K562 (cell line): ENCODE results near the gene GIMAP8. TPM values are rescaled to one million over a fixed set of nuclear protein-coding genes. Genes with fewer than 3 reads are reported as not detected.
A peak's percentile ranks its signal among the peaks of the same experiment; 100 is the strongest.

Experiments used
- C11orf30 ChIP-seq: fragments of 450-650 bp; IDR thresholded peaks from 2 replicates; pipeline ENCODE4 v1.6.1; 2016; ENCODE audit warnings: low read depth, mild to moderate bottlenecking
- COPS2 ChIP-seq: fragments of 450-650 bp; conservative IDR thresholded peaks from 2 replicates; pipeline ENCODE4 v1.6.1; 2016; ENCODE audit warnings: mild to moderate bottlenecking, moderate library complexity
- ETS2 ChIP-seq: IDR thresholded peaks from 2 replicates; pipeline ENCODE4 v1.6.1; 2016; ENCODE audit warnings: borderline replicate concordance, missing genetic modification characterization, mild to moderate bottlenecking, moderate library complexity, missing compliant biosample characterization; ENCODE audit not compliant: poor library complexity, severe bottlenecking
- FOXA3 ChIP-seq, 2 experiments: fragments of 450-650 bp in 1 of 2; sonication (generic) in 1 of 2; formaldehyde crosslinking; IDR thresholded peaks in 1 of 2; conservative IDR thresholded peaks in 1 of 2; 2 replicates each; pipeline versions ENCODE4 v1.4.0 to v1.8.0; 2020 to 2022; ENCODE audit warnings: mild to moderate bottlenecking in 2 of 2, missing genetic modification reagents in 1 of 2
- GABPA ChIP-seq: fragments of 200-800 bp; sonication (Bioruptor generic); conservative IDR thresholded peaks from 2 replicates; pipeline ENCODE4 v1.6.1; 2016; ENCODE audit warnings: low read depth, missing genetic modification characterization, missing compliant biosample characterization
- GABPB1 ChIP-seq: sonication (generic); formaldehyde crosslinking; IDR thresholded peaks from 2 replicates; pipeline ENCODE4 v1.8.0; 2022; ENCODE audit warnings: mild to moderate bottlenecking, missing genetic modification reagents
- HMGN3 ChIP-seq: IDR thresholded peaks from 2 replicates; pipeline ENCODE4 v1.6.1; 2011; ENCODE audit warnings: borderline replicate concordance, low read depth, mild to moderate bottlenecking, mixed read lengths, low read length; ENCODE audit not compliant: insufficient read length; ENCODE audit errors: extremely low read depth
- HNRNPUL1 ChIP-seq: fragments of 200-400 bp; formaldehyde crosslinking; IDR thresholded peaks from 2 replicates; pipeline ENCODE4 v1.6.1; 2017; ENCODE audit warnings: low read length
- MEF2A ChIP-seq: IDR thresholded peaks from 2 replicates; pipeline ENCODE4 v1.6.1; 2011; ENCODE audit warnings: low read depth, mild to moderate bottlenecking, low read length, moderate library complexity; ENCODE audit not compliant: control insufficient read depth
- MTA2 ChIP-seq: fragments of 450-650 bp; IDR thresholded peaks from 2 replicates; pipeline ENCODE4 v1.6.1; 2016; ENCODE audit warnings: low read depth
- MYNN ChIP-seq, 2 experiments: sonication (generic); formaldehyde crosslinking in 1 of 2; IDR thresholded peaks; 2 replicates each; pipeline versions ENCODE4 v1.5.0 to v1.6.1; 2016 to 2020; ENCODE audit warnings: antibody characterized with exemption in 1 of 2, missing genetic modification reagents in 1 of 2
- NCOA1 ChIP-seq: fragments of 450-650 bp; IDR thresholded peaks from 2 replicates; pipeline ENCODE4 v1.6.1; 2016; ENCODE audit warnings: low read depth
- POU5F1 ChIP-seq: fragments of 150-350 bp; IDR thresholded peaks from 2 replicates; pipeline ENCODE4 v1.6.1; 2014; ENCODE audit warnings: borderline replicate concordance, low read length, low read depth, mild to moderate bottlenecking; ENCODE audit not compliant: partially characterized antibody
- SIN3A ChIP-seq, 2 experiments: fragments of 150-350 bp in 1 of 2; IDR thresholded peaks; 2 replicates each; pipeline ENCODE4 v1.6.1; 2011 to 2016; ENCODE audit warnings: borderline replicate concordance in 2 of 2, low read depth in 2 of 2, low read length in 2 of 2, mild to moderate bottlenecking in 2 of 2, moderate library complexity in 2 of 2; ENCODE audit not compliant: control insufficient read depth in 1 of 2
- SIN3B ChIP-seq: fragments of 450-650 bp; IDR thresholded peaks from 2 replicates; pipeline ENCODE4 v1.6.1; 2017; ENCODE audit warnings: low read depth, mild to moderate bottlenecking, moderate library complexity
- SMAD1 ChIP-seq: fragments of 150-350 bp; IDR thresholded peaks from 2 replicates; pipeline ENCODE4 v1.6.1; 2014; ENCODE audit warnings: low read length, low read depth; ENCODE audit not compliant: partially characterized antibody
- SMARCB1 ChIP-seq: IDR thresholded peaks from 2 replicates; pipeline ENCODE4 v1.6.1; 2011; ENCODE audit warnings: improper control_type of control experiment, low read depth; ENCODE audit not compliant: insufficient read length
- TSHZ1 ChIP-seq: fragments of 250-450 bp; sonication (Bioruptor Pico); IDR thresholded peaks from 2 replicates; pipeline ENCODE4 v1.4.0; 2020; ENCODE audit warnings: mild to moderate bottlenecking, moderate library complexity
- ZNF24 ChIP-seq: fragments of 450-650 bp; IDR thresholded peaks from 2 replicates; pipeline ENCODE4 v1.6.1; 2016
- ZNF398 ChIP-seq: fragments of 250-450 bp; sonication (Bioruptor Pico); IDR thresholded peaks from 2 replicates; pipeline ENCODE4 v1.8.0; 2021; ENCODE audit warnings: moderate library complexity, mild to moderate bottlenecking, inconsistent platforms
- ZNF431 ChIP-seq: sonication (generic); formaldehyde crosslinking; IDR thresholded peaks from 2 replicates; pipeline ENCODE4 v1.8.0; 2022; ENCODE audit warnings: mild to moderate bottlenecking, missing genetic modification reagents
- ZNF668 ChIP-seq: fragments of 250-450 bp; sonication (Bioruptor Pico); IDR thresholded peaks from 2 replicates; pipeline ENCODE4 v1.8.0; 2022; ENCODE audit warnings: mild to moderate bottlenecking, inconsistent platforms
- ZNF77 ChIP-seq: fragments of 250-450 bp; sonication (Bioruptor Pico); IDR thresholded peaks from 2 replicates; pipeline ENCODE4 v1.5.0; 2020
- ZNF785 ChIP-seq: fragments of 250-450 bp; sonication (Bioruptor Pico); IDR thresholded peaks from 2 replicates; pipeline ENCODE4 v1.4.0; 2020; ENCODE audit warnings: mild to moderate bottlenecking
- polyA plus RNA-seq, 8 experiments: library from polyadenylated mRNA; depleted of rRNA in 4 of 8; stranded (reverse) in 5 of 8; unstranded in 3 of 8; fragments of >200 nt; fragmentation: Nextera tagmentation in 2 of 8; fragmentation: Illumina TruSeq in 1 of 8; extraction: Ambion mirVana in 2 of 8; extraction: Trizol in 1 of 8; gene quantifications; 2 replicates each; pipeline versions ENCODE4 v1.2.1 to v1.2.3, GENCODE V29; 2011 to 2014; ENCODE audit warnings: inconsistent platforms in 1 of 8, missing spikeins in 1 of 8
- total RNA-seq, 7 experiments: library from RNA; depleted of rRNA in 6 of 7; stranded (reverse); fragments of >200 nt in 6 of 7; fragmentation: Illumina TruSeq in 2 of 7; extraction: Trizol in 2 of 7; gene quantifications; 2 replicates each; pipeline versions ENCODE4 v1.2.1 to v1.2.3, GENCODE V29; 2011 to 2021; ENCODE audit warnings: low replicate concordance in 1 of 7

GIMAP8 gene
- total and polyA plus RNA-seq, 9 of the 15 experiments (the other 6 are each of a cell fraction or from before 2014, with no cell fraction given), result not detected

GRCh38 chr7:150405584-150406311 lies 44.7 kb upstream of the GIMAP8 start (continued):
- no peak for TF ChIP-seq TSHZ1
- no peak for TF ChIP-seq SMAD1
- 0 out of 2 replicates have a peak, but pooled peaks have one; percentile 17 for TF ChIP-seq GABPB1 (CRISPR knock-in tag)
- no peak for TF ChIP-seq ZNF785 (CRISPR knock-in tag)
- no peak for TF ChIP-seq NCOA1
- TF ChIP-seq ZNF77 (CRISPR knock-in tag), result no peak
- no peak for TF ChIP-seq POU5F1
- no peak for TF ChIP-seq ETS2 (tag)
- TF ChIP-seq MTA2, result no peak; the same call in 1 of the 2 replicates
- TF ChIP-seq FOXA3 (CRISPR knock-in tag; conservative IDR thresholded peaks at IDR 0.05 in 1 of 2, IDR thresholded peaks at IDR 0.05 in 1 of 2), result no peak
- TF ChIP-seq MEF2A, result no peak
- TF ChIP-seq ZNF668 (CRISPR knock-in tag), result no peak
- no peak for TF ChIP-seq ZNF398 (CRISPR knock-in tag)
- no peak for TF ChIP-seq SIN3B
- peak in 1 of 2 experiments; percentile 45; a peak in 1 of 4 replicates for TF ChIP-seq SIN3A (IDR thresholded peaks at IDR 0.05; ENCODE audit: borderline replicate concordance in 2 of 2, control insufficient read depth in 1 of 2, low read depth in 2 of 2, low read length in 2 of 2)
- TF ChIP-seq ZNF431, result no peak
- TF ChIP-seq SMARCB1, result no peak
- TF ChIP-seq C11orf30, result no peak
- TF ChIP-seq HNRNPUL1, result no peak
- TF ChIP-seq GABPA, result no peak
- no peak for TF ChIP-seq HMGN3
- no peak for TF ChIP-seq COPS2
- TF ChIP-seq ZNF24, result no peak
- TF ChIP-seq MYNN (IDR thresholded peaks at IDR 0.05), result no peak
- TF ChIP-seq MYNN (CRISPR knock-in tag; IDR thresholded peaks at IDR 0.05), result no peak
